ENCODE results near the gene PDE4D. TPM values are rescaled to one million over a fixed set of nuclear protein-coding genes. Genes with fewer than 3 reads are reported as not detected.

The PDE4D gene
- total RNA-seq, 1 experiment from 2014 or later: 3.3 TPM

GRCh38 chr5:59257488-59258400 is 635.8 kb downstream of the PDE4D start (continued):
- TF ChIP-seq NR3C1 (CRISPR knock-in tag; conservative IDR thresholded peaks at IDR 0.05; ENCODE audit: low read depth) (no peak), MLX (CRISPR knock-in tag; IDR thresholded peaks at IDR 0.05) (no peak), OVOL2 (CRISPR knock-in tag; IDR thresholded peaks at IDR 0.05; ENCODE audit: borderline replicate concordance) (no peak), HMGA2 (CRISPR knock-in tag; IDR thresholded peaks at IDR 0.05) (no peak)
- TF ChIP-seq, protein P1, sequence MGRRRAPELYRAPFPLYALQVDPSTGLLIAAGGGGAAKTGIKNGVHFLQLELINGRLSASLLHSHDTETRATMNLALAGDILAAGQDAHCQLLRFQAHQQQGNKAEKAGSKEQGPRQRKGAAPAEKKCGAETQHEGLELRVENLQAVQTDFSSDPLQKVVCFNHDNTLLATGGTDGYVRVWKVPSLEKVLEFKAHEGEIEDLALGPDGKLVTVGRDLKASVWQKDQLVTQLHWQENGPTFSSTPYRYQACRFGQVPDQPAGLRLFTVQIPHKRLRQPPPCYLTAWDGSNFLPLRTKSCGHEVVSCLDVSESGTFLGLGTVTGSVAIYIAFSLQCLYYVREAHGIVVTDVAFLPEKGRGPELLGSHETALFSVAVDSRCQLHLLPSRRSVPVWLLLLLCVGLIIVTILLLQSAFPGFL (CRISPR knock-in tag; IDR thresholded peaks at IDR 0.05; ENCODE audit: borderline replicate concordance): no peak
- TF ChIP-seq, protein P2, sequence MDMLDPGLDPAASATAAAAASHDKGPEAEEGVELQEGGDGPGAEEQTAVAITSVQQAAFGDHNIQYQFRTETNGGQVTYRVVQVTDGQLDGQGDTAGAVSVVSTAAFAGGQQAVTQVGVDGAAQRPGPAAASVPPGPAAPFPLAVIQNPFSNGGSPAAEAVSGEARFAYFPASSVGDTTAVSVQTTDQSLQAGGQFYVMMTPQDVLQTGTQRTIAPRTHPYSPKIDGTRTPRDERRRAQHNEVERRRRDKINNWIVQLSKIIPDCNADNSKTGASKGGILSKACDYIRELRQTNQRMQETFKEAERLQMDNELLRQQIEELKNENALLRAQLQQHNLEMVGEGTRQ (CRISPR knock-in tag; IDR thresholded peaks at IDR 0.05): no peak

DNA sequence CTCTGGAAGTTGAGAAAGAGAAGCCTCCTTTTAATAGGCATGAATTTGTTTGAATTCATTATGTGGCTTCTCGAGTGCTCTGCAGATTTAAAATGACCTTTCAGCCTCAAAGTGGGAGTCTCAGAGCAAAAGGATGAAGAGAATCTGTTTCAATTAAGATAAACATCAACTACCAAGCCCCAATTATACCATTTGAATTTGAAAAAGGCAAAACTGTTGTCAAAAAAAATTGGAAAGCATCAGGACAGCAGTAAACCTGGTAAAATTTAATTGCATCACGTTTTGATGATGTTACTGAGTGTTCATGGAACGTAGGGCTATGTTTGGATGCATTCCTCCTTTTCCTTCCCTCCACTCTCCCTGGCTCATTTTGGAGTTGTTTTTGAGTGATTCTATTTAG is 637.2 kb downstream of the PDE4D start:
- ChIA-PET CTCF (no interaction called here), POLR2A (no interaction called here)
- Mint-ChIP-seq H3K4me1 (no peaks in the 10 kb centered on the region), H3K27ac (no peak overlapping the region), H3K27me3 (ENCODE audit: low read depth) (no peaks in the 10 kb centered on the region), H3K9me3 (peaks cover 5% of the 10 kb centered on the region; the same call in 1 of the 2 replicates), H3K36me3 (no peaks in the 10 kb centered on the region), H3K4me3 (no peak overlapping the region)
- ATAC-seq (no peak), DNase-seq (ENCODE audit: low spot score) (no peak)
- TF ChIP-seq MYBL2 (CRISPR knock-in tag; IDR thresholded peaks at IDR 0.05) (no peak), RORB (CRISPR knock-in tag; IDR thresholded peaks at IDR 0.05) (no peak), GTF2I (CRISPR knock-in tag; conservative IDR thresholded peaks at IDR 0.05) (no peak), ZNF121 (CRISPR knock-in tag; IDR thresholded peaks at IDR 0.05) (no peak), CBFB (CRISPR knock-in tag; IDR thresholded peaks at IDR 0.05; ENCODE audit: low read depth) (no peak), SMAD3 (CRISPR knock-in tag; IDR thresholded peaks at IDR 0.05; ENCODE audit: borderline replicate concordance) (no peak), CREB1 (CRISPR knock-in tag; IDR thresholded peaks at IDR 0.05) (no peak), PRRX2 (CRISPR knock-in tag; IDR thresholded peaks at IDR 0.05) (no peak), ATF1 (CRISPR knock-in tag; IDR thresholded peaks at IDR 0.05) (no peak), SOX15 (CRISPR knock-in tag; IDR thresholded peaks at IDR 0.05) (no peak), SMAD4 (CRISPR knock-in tag; IDR thresholded peaks at IDR 0.05) (no peak), ZNF219 (CRISPR knock-in tag; IDR thresholded peaks at IDR 0.05; ENCODE audit: borderline replicate concordance) (no peak)
- TF ChIP-seq, protein P3, sequence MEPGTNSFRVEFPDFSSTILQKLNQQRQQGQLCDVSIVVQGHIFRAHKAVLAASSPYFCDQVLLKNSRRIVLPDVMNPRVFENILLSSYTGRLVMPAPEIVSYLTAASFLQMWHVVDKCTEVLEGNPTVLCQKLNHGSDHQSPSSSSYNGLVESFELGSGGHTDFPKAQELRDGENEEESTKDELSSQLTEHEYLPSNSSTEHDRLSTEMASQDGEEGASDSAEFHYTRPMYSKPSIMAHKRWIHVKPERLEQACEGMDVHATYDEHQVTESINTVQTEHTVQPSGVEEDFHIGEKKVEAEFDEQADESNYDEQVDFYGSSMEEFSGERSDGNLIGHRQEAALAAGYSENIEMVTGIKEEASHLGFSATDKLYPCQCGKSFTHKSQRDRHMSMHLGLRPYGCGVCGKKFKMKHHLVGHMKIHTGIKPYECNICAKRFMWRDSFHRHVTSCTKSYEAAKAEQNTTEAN (CRISPR knock-in tag; IDR thresholded peaks at IDR 0.05): no peak
- TF ChIP-seq, protein P4, sequence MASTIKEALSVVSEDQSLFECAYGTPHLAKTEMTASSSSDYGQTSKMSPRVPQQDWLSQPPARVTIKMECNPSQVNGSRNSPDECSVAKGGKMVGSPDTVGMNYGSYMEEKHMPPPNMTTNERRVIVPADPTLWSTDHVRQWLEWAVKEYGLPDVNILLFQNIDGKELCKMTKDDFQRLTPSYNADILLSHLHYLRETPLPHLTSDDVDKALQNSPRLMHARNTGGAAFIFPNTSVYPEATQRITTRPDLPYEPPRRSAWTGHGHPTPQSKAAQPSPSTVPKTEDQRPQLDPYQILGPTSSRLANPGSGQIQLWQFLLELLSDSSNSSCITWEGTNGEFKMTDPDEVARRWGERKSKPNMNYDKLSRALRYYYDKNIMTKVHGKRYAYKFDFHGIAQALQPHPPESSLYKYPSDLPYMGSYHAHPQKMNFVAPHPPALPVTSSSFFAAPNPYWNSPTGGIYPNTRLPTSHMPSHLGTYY (CRISPR knock-in tag; IDR thresholded peaks at IDR 0.05): no peak
- TF ChIP-seq, protein P1 (CRISPR knock-in tag; IDR thresholded peaks at IDR 0.05; ENCODE audit: borderline replicate concordance): no peak
- TF ChIP-seq, protein P5, sequence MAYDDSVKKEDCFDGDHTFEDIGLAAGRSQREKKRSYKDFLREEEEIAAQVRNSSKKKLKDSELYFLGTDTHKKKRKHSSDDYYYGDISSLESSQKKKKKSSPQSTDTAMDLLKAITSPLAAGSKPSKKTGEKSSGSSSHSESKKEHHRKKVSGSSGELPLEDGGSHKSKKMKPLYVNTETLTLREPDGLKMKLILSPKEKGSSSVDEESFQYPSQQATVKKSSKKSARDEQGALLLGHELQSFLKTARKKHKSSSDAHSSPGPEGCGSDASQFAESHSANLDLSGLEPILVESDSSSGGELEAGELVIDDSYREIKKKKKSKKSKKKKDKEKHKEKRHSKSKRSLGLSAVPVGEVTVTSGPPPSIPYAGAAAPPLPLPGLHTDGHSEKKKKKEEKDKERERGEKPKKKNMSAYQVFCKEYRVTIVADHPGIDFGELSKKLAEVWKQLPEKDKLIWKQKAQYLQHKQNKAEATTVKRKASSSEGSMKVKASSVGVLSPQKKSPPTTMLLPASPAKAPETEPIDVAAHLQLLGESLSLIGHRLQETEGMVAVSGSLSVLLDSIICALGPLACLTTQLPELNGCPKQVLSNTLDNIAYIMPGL (CRISPR knock-in tag; IDR thresholded peaks at IDR 0.05): no peak
